ENCODE data around the gene SCN9A.

The SCN9A gene

GRCh38 chr2:166297951-166298350 is 77.8 kb downstream of the SCN9A start:
- no peaks in the 10 kb centered on the region for H3K4me1 ChIP-seq
- no peaks in the 10 kb centered on the region for H3K27me3 ChIP-seq (ENCODE audit: control insufficient read depth, insufficient read depth, low read length)
- H2AFZ ChIP-seq, result no peak overlapping the region
- H3K9ac ChIP-seq, result no peak overlapping the region
- no peak overlapping the region for H3K27ac ChIP-seq
- no peak overlapping the region for H3K4me3 ChIP-seq (ENCODE audit: low read depth, low read length)
- TF ChIP-seq CTCF (IDR thresholded peaks at IDR 0.05), result no peak
- no peak overlapping the region for H3K4me2 ChIP-seq (ENCODE audit: low read length)
- H3K9me3 ChIP-seq (ENCODE audit: control insufficient read depth, low read length), result no peaks in the 10 kb centered on the region
- no peaks in the 10 kb centered on the region for H3K36me3 ChIP-seq (ENCODE audit: control insufficient read depth, insufficient read depth, low read length)
- no peaks in the 10 kb centered on the region for H3K79me2 ChIP-seq

GRCh38 chr2:166293984-166294383 is 81.8 kb downstream of the SCN9A start:
- no peaks in the 10 kb centered on the region for H3K4me1 ChIP-seq
- H3K9ac ChIP-seq, result no peak overlapping the region
- H3K9me3 ChIP-seq (ENCODE audit: control insufficient read depth, low read length), result no peaks in the 10 kb centered on the region
- no peak overlapping the region for H3K4me3 ChIP-seq (ENCODE audit: low read depth, low read length)
- no peaks in the 10 kb centered on the region for H3K79me2 ChIP-seq
- no peaks in the 10 kb centered on the region for H3K36me3 ChIP-seq (ENCODE audit: control insufficient read depth, insufficient read depth, low read length)
- no peak overlapping the region for H2AFZ ChIP-seq
- no peaks in the 10 kb centered on the region for H3K27me3 ChIP-seq (ENCODE audit: control insufficient read depth, insufficient read depth, low read length)
- no peak for TF ChIP-seq CTCF (IDR thresholded peaks at IDR 0.05)
- no peak overlapping the region for H3K27ac ChIP-seq
- H3K4me2 ChIP-seq (ENCODE audit: low read length), result no peak overlapping the region

- no peaks in the 10 kb centered on the region for H3K79me2 ChIP-seq
- no peak for TF ChIP-seq CTCF (IDR thresholded peaks at IDR 0.05)
- no peaks in the 10 kb centered on the region for H3K36me3 ChIP-seq (ENCODE audit: control insufficient read depth, insufficient read depth, low read length)
- no peaks in the 10 kb centered on the region for H3K9me3 ChIP-seq (ENCODE audit: control insufficient read depth, low read length)
- no peaks in the 10 kb centered on the region for H3K4me1 ChIP-seq
- H3K9ac ChIP-seq, result no peak overlapping the region
- H3K27ac ChIP-seq, result no peak overlapping the region
- no peak overlapping the region for H3K4me3 ChIP-seq (ENCODE audit: low read depth, low read length)
- H3K4me2 ChIP-seq (ENCODE audit: low read length), result no peak overlapping the region
- H2AFZ ChIP-seq, result no peak overlapping the region
- no peaks in the 10 kb centered on the region for H3K27me3 ChIP-seq (ENCODE audit: control insufficient read depth, insufficient read depth, low read length)
Observed at GRCh38 chr2:166285215-166285614, 90.5 kb downstream of the SCN9A start.

GRCh38 chr2:166284359-166284758 is 91.4 kb downstream of the SCN9A start:
- no peaks in the 10 kb centered on the region for H3K79me2 ChIP-seq
- H3K27ac ChIP-seq, result no peak overlapping the region
- H3K4me2 ChIP-seq (ENCODE audit: low read length), result no peak overlapping the region
- no peaks in the 10 kb centered on the region for H3K9me3 ChIP-seq (ENCODE audit: control insufficient read depth, low read length)
- no peak overlapping the region for H2AFZ ChIP-seq
- no peak for TF ChIP-seq CTCF (IDR thresholded peaks at IDR 0.05)
- H3K27me3 ChIP-seq (ENCODE audit: control insufficient read depth, insufficient read depth, low read length), result no peaks in the 10 kb centered on the region
- no peak overlapping the region for H3K9ac ChIP-seq
- no peaks in the 10 kb centered on the region for H3K36me3 ChIP-seq (ENCODE audit: control insufficient read depth, insufficient read depth, low read length)
- no peaks in the 10 kb centered on the region for H3K4me1 ChIP-seq
- no peak overlapping the region for H3K4me3 ChIP-seq (ENCODE audit: low read depth, low read length)

GRCh38 chr2:166282154-166282553 is 93.6 kb downstream of the SCN9A start:
- no peaks in the 10 kb centered on the region for H3K36me3 ChIP-seq (ENCODE audit: control insufficient read depth, insufficient read depth, low read length)
- no peaks in the 10 kb centered on the region for H3K9me3 ChIP-seq (ENCODE audit: control insufficient read depth, low read length)
- H2AFZ ChIP-seq, result no peak overlapping the region
- H3K27me3 ChIP-seq (ENCODE audit: control insufficient read depth, insufficient read depth, low read length), result no peaks in the 10 kb centered on the region
- no peak overlapping the region for H3K9ac ChIP-seq
- no peak overlapping the region for H3K4me3 ChIP-seq (ENCODE audit: low read depth, low read length)
- H3K4me1 ChIP-seq, result no peaks in the 10 kb centered on the region
- no peak overlapping the region for H3K27ac ChIP-seq
- no peak overlapping the region for H3K4me2 ChIP-seq (ENCODE audit: low read length)
- no peaks in the 10 kb centered on the region for H3K79me2 ChIP-seq
- TF ChIP-seq CTCF (IDR thresholded peaks at IDR 0.05), result no peak
